SK-N-SH treated with all-trans-retinoic acid at 6 μM for 48 hours (cell line): ENCODE measurements around the gene TUBGCP2.

Source experiments
- ARNTL ChIP-seq: fragments of 450-650 bp; formaldehyde crosslinking; IDR thresholded peaks from 2 replicates; pipeline ENCODE4 v1.5.0; 2020; ENCODE audit warnings: low read depth, mild to moderate bottlenecking, moderate library complexity, borderline replicate concordance
- CREB5 ChIP-seq: fragments of 250-450 bp; sonication (Bioruptor Pico); IDR thresholded peaks from 2 replicates; pipeline ENCODE4 v1.5.1; 2020; ENCODE audit warnings: low read depth, mild to moderate bottlenecking, moderate library complexity
- GLIS3 ChIP-seq: fragments of 250-450 bp; sonication (Bioruptor Pico); IDR thresholded peaks from 2 replicates; pipeline ENCODE4 v1.5.0; 2020; ENCODE audit warnings: mild to moderate bottlenecking, moderate library complexity
- ISL1 ChIP-seq: fragments of 250-450 bp; sonication (Bioruptor Pico); IDR thresholded peaks from 2 replicates; pipeline ENCODE4 v2.1.2; 2022; ENCODE audit warnings: mild to moderate bottlenecking, moderate library complexity
- POU6F1 ChIP-seq: fragments of 250-450 bp; sonication (Bioruptor Pico); IDR thresholded peaks from 2 replicates; pipeline ENCODE4 v1.8.0; 2021; ENCODE audit warnings: low read depth, mild to moderate bottlenecking, moderate library complexity, borderline replicate concordance
- PPARA ChIP-seq: fragments of 250-450 bp; sonication (Bioruptor Pico); IDR thresholded peaks from 2 replicates; pipeline ENCODE4 v1.5.0; 2020; ENCODE audit warnings: mild to moderate bottlenecking, borderline replicate concordance
- RARB ChIP-seq: fragments of 250-450 bp; sonication (Bioruptor Pico); IDR thresholded peaks from 2 replicates; pipeline ENCODE4 v1.8.0; 2021; ENCODE audit warnings: mild to moderate bottlenecking, moderate library complexity
- TSHZ2 ChIP-seq: fragments of 250-450 bp; sonication (Bioruptor Pico); IDR thresholded peaks from 2 replicates; pipeline ENCODE4 v1.5.0; 2020; ENCODE audit warnings: mild to moderate bottlenecking, moderate library complexity
- ZFP3 ChIP-seq: fragments of 250-450 bp; sonication (Bioruptor Pico); IDR thresholded peaks from 2 replicates; pipeline ENCODE4 v1.5.0; 2020; ENCODE audit warnings: mild to moderate bottlenecking, moderate library complexity
- ZFP30 ChIP-seq: fragments of 450-650 bp; formaldehyde crosslinking; IDR thresholded peaks from 2 replicates; pipeline ENCODE4 v1.5.0; 2022; ENCODE audit warnings: mild to moderate bottlenecking, moderate library complexity
- ZNF565 ChIP-seq: fragments of 450-650 bp; formaldehyde crosslinking; conservative IDR thresholded peaks from 2 replicates; pipeline ENCODE4 v1.5.0; 2020; ENCODE audit warnings: low read depth, mild to moderate bottlenecking, moderate library complexity
- ZNF70 ChIP-seq: fragments of 450-650 bp; formaldehyde crosslinking; IDR thresholded peaks from 2 replicates; pipeline ENCODE4 v1.5.0; 2020; ENCODE audit warnings: mild to moderate bottlenecking, moderate library complexity
- ZNF8 ChIP-seq: fragments of 450-650 bp; formaldehyde crosslinking; IDR thresholded peaks from 2 replicates; pipeline ENCODE4 v1.5.0; 2020; ENCODE audit warnings: mild to moderate bottlenecking, moderate library complexity
- TF ChIP-seq, protein P1 (sequence below): fragments of 250-450 bp; sonication (Bioruptor Pico); IDR thresholded peaks from 2 replicates; pipeline ENCODE4 v1.8.0; 2020; ENCODE audit warnings: mild to moderate bottlenecking, moderate library complexity, borderline replicate concordance

- no peak for TF ChIP-seq ARNTL (CRISPR knock-in tag)
- no peak for TF ChIP-seq TSHZ2 (CRISPR knock-in tag)
- no peak for TF ChIP-seq PPARA
- no peak for TF ChIP-seq ZNF8 (CRISPR knock-in tag)
- TF ChIP-seq, protein P1, sequence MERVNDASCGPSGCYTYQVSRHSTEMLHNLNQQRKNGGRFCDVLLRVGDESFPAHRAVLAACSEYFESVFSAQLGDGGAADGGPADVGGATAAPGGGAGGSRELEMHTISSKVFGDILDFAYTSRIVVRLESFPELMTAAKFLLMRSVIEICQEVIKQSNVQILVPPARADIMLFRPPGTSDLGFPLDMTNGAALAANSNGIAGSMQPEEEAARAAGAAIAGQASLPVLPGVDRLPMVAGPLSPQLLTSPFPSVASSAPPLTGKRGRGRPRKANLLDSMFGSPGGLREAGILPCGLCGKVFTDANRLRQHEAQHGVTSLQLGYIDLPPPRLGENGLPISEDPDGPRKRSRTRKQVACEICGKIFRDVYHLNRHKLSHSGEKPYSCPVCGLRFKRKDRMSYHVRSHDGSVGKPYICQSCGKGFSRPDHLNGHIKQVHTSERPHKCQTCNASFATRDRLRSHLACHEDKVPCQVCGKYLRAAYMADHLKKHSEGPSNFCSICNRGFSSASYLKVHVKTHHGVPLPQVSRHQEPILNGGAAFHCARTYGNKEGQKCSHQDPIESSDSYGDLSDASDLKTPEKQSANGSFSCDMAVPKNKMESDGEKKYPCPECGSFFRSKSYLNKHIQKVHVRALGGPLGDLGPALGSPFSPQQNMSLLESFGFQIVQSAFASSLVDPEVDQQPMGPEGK = no peak
- no peak for TF ChIP-seq ISL1
- TF ChIP-seq ZFP30 = no peak
- TF ChIP-seq GLIS3 (CRISPR knock-in tag) = no peak
- no peak for TF ChIP-seq CREB5 (CRISPR knock-in tag)
- TF ChIP-seq ZFP3 (CRISPR knock-in tag) = no peak
- no peak for TF ChIP-seq ZNF565 (CRISPR knock-in tag)
- TF ChIP-seq ZNF70 (CRISPR knock-in tag) = no peak
- TF ChIP-seq POU6F1 (CRISPR knock-in tag) = no peak
- no peak for TF ChIP-seq RARB
These were observed 15.5 kb downstream of the TUBGCP2 start for GRCh38 chr10:133292919-133293809.
